Lower leg skin (tissue), 3 donors: ENCODE results near the gene POGLUT3.
A peak's percentile ranks its signal among the peaks of the same experiment; 100 is the strongest.

ENCODE experiments used
- CTCF ChIP-seq, 3 donors: fragments of 450-650 bp; IDR thresholded peaks; one replicate each; pipeline ENCODE4 v1.5.1; 2016; ENCODE audit warnings: antibody characterized with exemption in 3 of 3, mild to moderate bottlenecking in 3 of 3, moderate library complexity in 2 of 3
- POLR2A ChIP-seq, 2 donors: fragments of 450-650 bp; IDR thresholded peaks; one replicate each; pipeline ENCODE4 v1.6.1; 2016 to 2017; ENCODE audit warnings: antibody characterized with exemption in 2 of 2, mild to moderate bottlenecking in 1 of 2, moderate library complexity in 1 of 2

- TF ChIP-seq CTCF (IDR thresholded peaks at IDR 0.05) = no peak
- TF ChIP-seq POLR2A (IDR thresholded peaks at IDR 0.05) = peak in 1 of 2 donors; percentile 79
These were observed 30.9 kb downstream of the POGLUT3 start, which contains the start of gene C11orf65 for GRCh38 chr11:108467091-108467823.
